COLO829 (cell line): ENCODE results near the gene KLHL25.

Experiments
- DNase-seq: peaks from one replicate; pipeline ENCODE4 v3.0.0; 2012; ENCODE audit warnings: low spot score

The KLHL25 gene

DNA sequence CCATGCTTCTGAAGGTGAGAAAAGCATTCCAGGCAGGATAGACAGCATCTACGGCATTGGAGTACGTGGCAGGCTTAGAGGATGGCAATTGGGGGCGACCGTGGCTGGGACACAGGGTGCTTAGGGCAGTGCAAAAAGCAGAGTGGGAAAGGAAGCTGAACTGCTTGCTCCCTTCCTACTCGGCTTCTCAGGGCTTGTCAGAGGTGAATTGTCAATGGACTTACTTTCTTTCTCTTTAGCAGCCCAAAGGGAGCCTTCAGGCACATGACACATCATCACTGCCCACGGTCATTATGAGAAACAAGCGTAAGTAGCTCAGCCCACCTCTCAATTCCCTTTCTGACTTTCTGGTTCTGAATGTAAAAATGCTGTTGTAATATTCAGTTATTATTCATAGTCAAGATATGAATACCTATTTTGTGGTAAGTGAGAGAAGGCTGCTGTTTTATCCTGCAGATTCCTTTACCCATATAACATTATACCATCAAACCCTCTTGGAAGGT lies 84.3 kb downstream of the KLHL25 start:
- DNase-seq: peak; percentile 32
